ENCODE results near the gene ETS1. TPM values are rescaled to one million over a fixed set of nuclear protein-coding genes. Genes with fewer than 3 reads are reported as not detected.

Gene ETS1
- polyA plus RNA-seq, 1 donor (not counting 4 experiments of a cell fraction or from before 2014, with no cell fraction given): 41.0 TPM

- H3K36me3 ChIP-seq (ENCODE audit: control insufficient read depth in 2 of 2, extremely low read depth in 1 of 2, insufficient read depth in 2 of 2, low read length in 2 of 2): no peaks in the 10 kb centered on the region
- H3K4me3 ChIP-seq (ENCODE audit: control insufficient read depth in 2 of 3, extremely low read depth in 1 of 3, insufficient read depth in 2 of 3, low read depth in 1 of 3, low read length in 3 of 3): no peak overlapping the region
- no peaks in the 10 kb centered on the region for H3K9me1 ChIP-seq (ENCODE audit: control insufficient read depth, extremely low read depth, insufficient read depth, low read length)
- H2AFZ ChIP-seq (ENCODE audit: control insufficient read depth, low read length): no peak overlapping the region
- H3K27ac ChIP-seq (ENCODE audit: control insufficient read depth, insufficient read depth, low read length): no peak overlapping the region
- H3K9ac ChIP-seq (ENCODE audit: control insufficient read depth, extremely low read depth, insufficient read depth, low read length): no peak overlapping the region
- DNase-seq (ENCODE audit: low read depth, low spot score): no peak
- H3K9me3 ChIP-seq (ENCODE audit: control insufficient read depth, low read depth, low read length): no peaks in the 10 kb centered on the region
- no peaks in the 10 kb centered on the region for H3K79me2 ChIP-seq (ENCODE audit: control insufficient read depth, insufficient read depth, low read length)
- no peak for FAIRE-seq
- dilution Hi-C loops (cut with MboI; ENCODE audit: extremely low pct_ligation_motif_present, low sequenced_read_pairs): no loop called here
- H3K27me3 ChIP-seq (ENCODE audit: control insufficient read depth, extremely low read depth, insufficient read depth, low read length): no peaks in the 10 kb centered on the region
- H4K20me1 ChIP-seq (ENCODE audit: control insufficient read depth, extremely low read depth, insufficient read depth, low read length): no peaks in the 10 kb centered on the region
- TF ChIP-seq CTCF (optimal IDR thresholded peaks at IDR 0.05 in 1 of 3, IDR thresholded peaks at IDR 0.05 in 1 of 3, conservative IDR thresholded peaks at IDR 0.05 in 1 of 3; ENCODE audit: extremely low read depth in 1 of 3, insufficient read depth in 2 of 3, low read length in 3 of 3) (no peak), EZH2 (IDR thresholded peaks at IDR 0.05; ENCODE audit: low read length) (no peak)
- peaks cover 20% of the 10 kb centered on the region for H3K4me1 ChIP-seq (ENCODE audit: control insufficient read depth, extremely low read depth, insufficient read depth, low read length)
- peak overlapping the region; percentile 53 for H3K4me2 ChIP-seq (ENCODE audit: control insufficient read depth, extremely low read depth, insufficient read depth, low read depth, low read length)
These were observed 54.7 kb downstream of the ETS1 start for GRCh38 chr11:128532572-128533091.

- Histone ChIP-seq H3K27me3 (ENCODE audit: control insufficient read depth, extremely low read depth, insufficient read depth, low read length) (no peaks in the 10 kb centered on the region), H3K79me2 (ENCODE audit: control insufficient read depth, insufficient read depth, low read length) (no peaks in the 10 kb centered on the region), H3K27ac (ENCODE audit: control insufficient read depth, insufficient read depth, low read length) (no peak overlapping the region), H3K9me1 (ENCODE audit: control insufficient read depth, extremely low read depth, insufficient read depth, low read length) (no peaks in the 10 kb centered on the region), H3K4me2 (ENCODE audit: control insufficient read depth, extremely low read depth, insufficient read depth, low read depth, low read length) (peak overlapping the region; percentile 53), H3K4me3 (ENCODE audit: control insufficient read depth in 2 of 3, extremely low read depth in 1 of 3, insufficient read depth in 2 of 3, low read depth in 1 of 3, low read length in 3 of 3) (no peak overlapping the region), H3K9ac (ENCODE audit: control insufficient read depth, extremely low read depth, insufficient read depth, low read length) (no peak overlapping the region), H3K4me1 (ENCODE audit: control insufficient read depth, extremely low read depth, insufficient read depth, low read length) (peaks cover 20% of the 10 kb centered on the region), H2AFZ (ENCODE audit: control insufficient read depth, low read length) (no peak overlapping the region), H3K9me3 (ENCODE audit: control insufficient read depth, low read depth, low read length) (no peaks in the 10 kb centered on the region), H4K20me1 (ENCODE audit: control insufficient read depth, extremely low read depth, insufficient read depth, low read length) (no peaks in the 10 kb centered on the region), H3K36me3 (ENCODE audit: control insufficient read depth in 2 of 2, extremely low read depth in 1 of 2, insufficient read depth in 2 of 2, low read length in 2 of 2) (no peaks in the 10 kb centered on the region)
- dilution Hi-C loops (cut with MboI; ENCODE audit: extremely low pct_ligation_motif_present, low sequenced_read_pairs): no loop called here
- no peak for TF ChIP-seq EZH2 (IDR thresholded peaks at IDR 0.05; ENCODE audit: low read length)
- no peak for TF ChIP-seq CTCF (optimal IDR thresholded peaks at IDR 0.05 in 1 of 3, IDR thresholded peaks at IDR 0.05 in 1 of 3, conservative IDR thresholded peaks at IDR 0.05 in 1 of 3; ENCODE audit: extremely low read depth in 1 of 3, insufficient read depth in 2 of 3, low read length in 3 of 3)
- no peak for DNase-seq (ENCODE audit: low read depth, low spot score)
- FAIRE-seq: peak; percentile 89
These were observed 55.3 kb downstream of the ETS1 start for GRCh38 chr11:128532016-128532571.

Data from keratinocyte (primary cell).